Ishikawa (cell line): ENCODE measurements around the gene RPP14.

Experiments used
- CEBPB ChIP-seq: IDR thresholded peaks from 2 replicates; pipeline ENCODE4 v1.6.1; 2012
- CREB1 ChIP-seq: IDR thresholded peaks from 2 replicates; pipeline ENCODE4 v1.6.1; 2012; ENCODE audit warnings: low read depth
- EGR1 ChIP-seq: IDR thresholded peaks from 2 replicates; pipeline ENCODE4 v1.6.1; 2012
- EP300 ChIP-seq: IDR thresholded peaks from 2 replicates; pipeline ENCODE4 v1.6.1; 2012; ENCODE audit warnings: borderline replicate concordance
- FOXM1 ChIP-seq: IDR thresholded peaks from 2 replicates; pipeline ENCODE4 v1.6.1; 2012; ENCODE audit warnings: low read depth, borderline replicate concordance
- MAX ChIP-seq: IDR thresholded peaks from 2 replicates; pipeline ENCODE4 v1.6.1; 2012
- NFIC ChIP-seq: IDR thresholded peaks from 2 replicates; pipeline ENCODE4 v1.6.1; 2012
- RAD21 ChIP-seq: IDR thresholded peaks from 2 replicates; pipeline ENCODE4 v1.6.1; 2012; ENCODE audit warnings: low read depth
- TAF1 ChIP-seq: IDR thresholded peaks from 2 replicates; pipeline ENCODE4 v1.6.1; 2012; ENCODE audit warnings: low read depth, mild to moderate bottlenecking
- TCF12 ChIP-seq: IDR thresholded peaks from 2 replicates; pipeline ENCODE4 v1.6.1; 2012; ENCODE audit warnings: low read depth
- TEAD4 ChIP-seq: IDR thresholded peaks from 2 replicates; pipeline ENCODE4 v1.6.1; 2012
- YY1 ChIP-seq: IDR thresholded peaks from 2 replicates; pipeline ENCODE4 v1.6.1; 2012; ENCODE audit warnings: low read depth
- ZBTB7A ChIP-seq: IDR thresholded peaks from 2 replicates; pipeline ENCODE4 v1.6.1; 2012; ENCODE audit warnings: low read depth
- TF ChIP-seq, protein P1 (sequence below): IDR thresholded peaks from 2 replicates; pipeline ENCODE4 v1.6.1; 2012
- TF ChIP-seq, protein P2 (sequence below): IDR thresholded peaks from 2 replicates; pipeline ENCODE4 v1.6.1; 2012; ENCODE audit warnings: low read depth, mild to moderate bottlenecking

Gene RPP14

DNA sequence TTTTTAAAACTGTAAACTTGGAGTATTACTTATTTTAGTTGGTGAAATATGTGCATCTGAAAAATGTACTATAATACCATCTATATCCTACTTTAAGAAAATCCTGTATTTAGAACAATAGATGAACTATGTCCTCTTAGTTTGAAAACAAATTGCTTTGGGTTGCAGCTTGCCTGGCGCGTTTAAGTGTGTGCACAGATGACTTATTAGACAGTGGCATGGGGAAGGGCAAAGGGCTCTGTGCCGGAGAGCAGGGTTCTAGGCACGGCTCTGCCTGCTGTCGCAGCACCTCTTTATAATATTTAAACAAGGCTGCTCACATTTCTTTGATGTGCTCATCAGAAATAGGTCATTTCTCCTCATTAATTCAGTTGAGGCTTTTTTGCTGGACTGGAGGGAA, 36.6 kb downstream of the RPP14 start:
- TF ChIP-seq FOXM1 (no peak), EGR1 (no peak), CEBPB (no peak), MAX (no peak), TEAD4 (no peak), CREB1 (no peak), RAD21 (no peak), TAF1 (no peak), NFIC (no peak), EP300 (no peak), YY1 (no peak), ZBTB7A (no peak), TCF12 (no peak)
- TF ChIP-seq, protein P1, sequence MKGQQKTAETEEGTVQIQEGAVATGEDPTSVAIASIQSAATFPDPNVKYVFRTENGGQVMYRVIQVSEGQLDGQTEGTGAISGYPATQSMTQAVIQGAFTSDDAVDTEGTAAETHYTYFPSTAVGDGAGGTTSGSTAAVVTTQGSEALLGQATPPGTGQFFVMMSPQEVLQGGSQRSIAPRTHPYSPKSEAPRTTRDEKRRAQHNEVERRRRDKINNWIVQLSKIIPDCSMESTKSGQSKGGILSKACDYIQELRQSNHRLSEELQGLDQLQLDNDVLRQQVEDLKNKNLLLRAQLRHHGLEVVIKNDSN: no peak
- TF ChIP-seq, protein P2, sequence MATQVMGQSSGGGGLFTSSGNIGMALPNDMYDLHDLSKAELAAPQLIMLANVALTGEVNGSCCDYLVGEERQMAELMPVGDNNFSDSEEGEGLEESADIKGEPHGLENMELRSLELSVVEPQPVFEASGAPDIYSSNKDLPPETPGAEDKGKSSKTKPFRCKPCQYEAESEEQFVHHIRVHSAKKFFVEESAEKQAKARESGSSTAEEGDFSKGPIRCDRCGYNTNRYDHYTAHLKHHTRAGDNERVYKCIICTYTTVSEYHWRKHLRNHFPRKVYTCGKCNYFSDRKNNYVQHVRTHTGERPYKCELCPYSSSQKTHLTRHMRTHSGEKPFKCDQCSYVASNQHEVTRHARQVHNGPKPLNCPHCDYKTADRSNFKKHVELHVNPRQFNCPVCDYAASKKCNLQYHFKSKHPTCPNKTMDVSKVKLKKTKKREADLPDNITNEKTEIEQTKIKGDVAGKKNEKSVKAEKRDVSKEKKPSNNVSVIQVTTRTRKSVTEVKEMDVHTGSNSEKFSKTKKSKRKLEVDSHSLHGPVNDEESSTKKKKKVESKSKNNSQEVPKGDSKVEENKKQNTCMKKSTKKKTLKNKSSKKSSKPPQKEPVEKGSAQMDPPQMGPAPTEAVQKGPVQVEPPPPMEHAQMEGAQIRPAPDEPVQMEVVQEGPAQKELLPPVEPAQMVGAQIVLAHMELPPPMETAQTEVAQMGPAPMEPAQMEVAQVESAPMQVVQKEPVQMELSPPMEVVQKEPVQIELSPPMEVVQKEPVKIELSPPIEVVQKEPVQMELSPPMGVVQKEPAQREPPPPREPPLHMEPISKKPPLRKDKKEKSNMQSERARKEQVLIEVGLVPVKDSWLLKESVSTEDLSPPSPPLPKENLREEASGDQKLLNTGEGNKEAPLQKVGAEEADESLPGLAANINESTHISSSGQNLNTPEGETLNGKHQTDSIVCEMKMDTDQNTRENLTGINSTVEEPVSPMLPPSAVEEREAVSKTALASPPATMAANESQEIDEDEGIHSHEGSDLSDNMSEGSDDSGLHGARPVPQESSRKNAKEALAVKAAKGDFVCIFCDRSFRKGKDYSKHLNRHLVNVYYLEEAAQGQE: no peak

DNA sequence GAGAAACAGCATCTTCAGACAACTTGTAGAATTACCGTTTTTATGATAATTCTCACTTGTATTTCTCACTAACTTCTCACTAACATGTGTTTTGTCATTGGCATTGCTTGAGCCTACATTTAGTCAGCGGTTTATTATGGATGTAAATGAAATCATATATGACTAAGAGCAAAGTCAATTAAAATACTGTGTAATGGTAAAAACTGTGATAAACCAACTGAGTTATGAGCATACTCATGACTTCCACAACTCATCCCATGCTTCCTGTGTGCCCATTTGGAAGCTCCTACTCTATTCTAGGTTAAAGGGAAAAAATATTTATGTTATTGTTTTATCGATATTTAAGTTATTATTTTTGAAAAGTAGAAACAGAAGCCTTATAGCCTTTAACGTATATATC, 39.4 kb downstream of the RPP14 start:
- TF ChIP-seq, protein P1: no peak
- no peak for TF ChIP-seq YY1
- TF ChIP-seq TCF12: no peak
- no peak for TF ChIP-seq RAD21
- TF ChIP-seq FOXM1: no peak
- TF ChIP-seq EP300: no peak
- TF ChIP-seq EGR1: no peak
- TF ChIP-seq CEBPB: no peak

DNA sequence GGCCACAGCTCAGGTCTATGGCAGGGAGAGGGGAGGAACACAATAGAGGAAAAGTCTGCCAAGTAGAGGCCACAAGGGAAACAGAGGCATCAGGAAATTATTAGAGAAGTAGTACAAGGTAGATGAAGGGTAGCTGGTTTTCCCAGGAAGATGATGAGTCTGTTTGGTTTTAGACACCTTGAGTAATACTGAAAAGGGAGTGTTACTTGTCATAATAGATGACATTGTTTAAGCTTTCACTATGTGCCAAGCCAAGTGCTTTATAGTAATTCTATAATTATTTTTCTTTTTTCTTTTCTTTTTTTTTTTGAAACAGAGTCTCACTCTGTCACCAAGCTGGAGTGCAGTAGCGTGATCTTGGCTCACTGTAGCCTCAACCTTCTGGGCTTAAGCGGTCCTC, 40.3 kb downstream of the RPP14 start:
- TF ChIP-seq TEAD4: no peak
- TF ChIP-seq TAF1: no peak
- TF ChIP-seq MAX: no peak
- TF ChIP-seq NFIC: no peak
- TF ChIP-seq YY1: no peak
- TF ChIP-seq ZBTB7A: no peak
- TF ChIP-seq, protein P2: no peak
- TF ChIP-seq TCF12: no peak
- TF ChIP-seq, protein P1: no peak
- TF ChIP-seq CREB1: no peak

- TF ChIP-seq CEBPB (no peak), TAF1 (no peak), TCF12 (no peak), ZBTB7A (no peak), EGR1 (no peak), NFIC (no peak), TEAD4 (no peak)
Observed at GRCh38 chr3:58347984-58348383, 41.9 kb downstream of the RPP14 start.

DNA sequence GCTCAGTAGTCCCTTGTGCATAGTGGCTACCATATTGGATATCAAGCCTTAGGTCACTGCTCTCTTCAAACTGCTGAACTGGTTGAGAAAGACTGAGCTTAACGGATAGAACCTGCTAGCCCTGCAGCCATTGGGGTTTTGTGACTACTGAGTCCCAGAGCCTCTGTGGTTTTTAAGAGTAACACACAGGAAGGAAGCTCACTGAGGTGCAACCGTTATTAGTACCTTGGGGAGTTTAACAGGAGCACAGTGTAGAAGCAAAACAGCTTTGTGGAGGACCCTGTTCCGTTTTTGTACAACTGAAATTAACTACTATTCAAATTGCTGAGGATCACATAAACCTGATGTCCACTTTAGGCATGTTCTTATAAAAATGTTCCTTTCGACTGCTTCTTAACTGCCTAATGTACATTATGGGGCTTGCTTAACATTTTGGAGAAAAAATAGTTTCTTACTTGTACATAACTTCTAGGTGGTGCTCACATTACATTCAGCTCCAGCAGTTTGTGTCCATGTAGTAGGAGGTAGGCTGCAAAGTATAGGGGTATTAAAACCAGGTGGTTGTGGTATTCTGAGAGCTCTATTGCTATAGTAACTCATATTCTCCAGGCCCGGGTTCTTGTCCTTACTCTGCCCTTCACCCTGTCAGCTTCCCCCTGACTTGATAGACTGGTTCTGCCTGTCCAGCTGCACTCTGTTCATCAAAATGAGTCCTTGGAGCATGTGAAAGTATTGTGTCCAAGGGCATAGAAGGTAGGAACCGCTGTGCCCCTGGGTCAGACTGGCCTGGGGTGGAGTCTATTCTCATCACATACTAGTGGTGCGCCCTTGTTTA, 44.0 kb downstream of the RPP14 start:
- 0 out of 2 replicates have a peak, but pooled peaks have one; percentile 32 for TF ChIP-seq MAX
- TF ChIP-seq, protein P1: no peak
- TF ChIP-seq NFIC: no peak
- TF ChIP-seq EGR1: no peak
